Ovary (tissue), 9 donors: Measurements from ENCODE around the gene DNAH8. TPM values are rescaled to one million over a fixed set of nuclear protein-coding genes. Genes with fewer than 3 reads are reported as not detected.

Experiments
- DNase-seq, 5 donors: peaks; one replicate each; pipeline ENCODE4 v3.0.0-alpha.2; 2019 to 2020
- H3K27ac ChIP-seq, 2 donors: fragments of 200-600 bp; one replicate each; pipeline versions ENCODE4 v1.5.1 to v1.8.0; 2019 to 2022
- H3K27me3 ChIP-seq: fragments of 200-600 bp; one replicate; pipeline ENCODE4 v1.8.0; 2022
- H3K36me3 ChIP-seq: fragments of 200-600 bp; sonication (generic); one replicate; pipeline ENCODE4 v1.5.1; 2019
- H3K4me1 ChIP-seq: one replicate; pipeline ENCODE4 v1.8.1; 2013; ENCODE audit warnings: mild to moderate bottlenecking, moderate library complexity; ENCODE audit not compliant: insufficient read depth
- H3K4me3 ChIP-seq: fragments of 200-600 bp; sonication (generic); one replicate; pipeline ENCODE4 v1.5.1; 2017
- H3K9me3 ChIP-seq, 2 donors: fragments of 200-600 bp in 1 of 2; sonication (generic) in 1 of 2; one replicate each; pipeline versions ENCODE4 v1.5.1 to v1.8.1; 2013 to 2019; ENCODE audit warnings: mild to moderate bottlenecking in 1 of 2, moderate library complexity in 1 of 2
- CTCF ChIP-seq, 3 donors: fragments of 450-650 bp in 2 of 3; fragments of 200-600 bp in 1 of 3; IDR thresholded peaks; one replicate each; pipeline versions ENCODE4 v1.5.1 to v1.8.0; 2016 to 2022; ENCODE audit warnings: antibody characterized with exemption in 3 of 3, mild to moderate bottlenecking in 1 of 3
- EP300 ChIP-seq: sonication (generic); formaldehyde crosslinking; IDR thresholded peaks from one replicate; pipeline ENCODE4 v1.6.1; 2017; ENCODE audit warnings: antibody characterized with exemption
- POLR2A ChIP-seq: fragments of 450-650 bp; IDR thresholded peaks from one replicate; pipeline ENCODE4 v1.6.1; 2017; ENCODE audit warnings: antibody characterized with exemption, mild to moderate bottlenecking, moderate library complexity
- WGBS, 3 donors: extraction: QIAGEN DNeasy Blood & Tissue Kit in 1 of 3; methylation state at CpG; one replicate each; pipeline versions ENCODE4 v1.1.5 to v1.1.7; 2013 to 2017; 5-methylcytosine and 5-hydroxymethylcytosine counted together
- intact Hi-C, 4 donors: fragments of 100-400 bp; cut with DNase I; formaldehyde crosslinking; loops; one replicate each; pipeline versions ENCODE4 v1.11.0 to v1.15.1; 2022 to 2023
- polyA plus RNA-seq, 2 donors: library from polyadenylated mRNA; stranded (reverse); fragments of 200-250 nt in 1 of 2; fragments of 350-450 nt in 1 of 2; fragmentation: Illumina TruSeq in 1 of 2; extraction: RNeasy Lipid Tissue Mini Kit (QIAGEN cat#74804) in 1 of 2; gene quantifications; one replicate each; pipeline ENCODE4 v1.2.3, GENCODE V29; 2013 to 2014
- total RNA-seq, 7 donors: library from RNA; depleted of rRNA in 2 of 7; stranded (reverse); fragments of >200 nt in 2 of 7; fragmentation: NEBNext Ultra II Directional in 3 of 7; extraction: Animal tissue kit (Norgen Biotek cat#: 25700) in 3 of 7; gene quantifications; one replicate each; pipeline versions ENCODE4 v1.1.0 to v1.2.4, GENCODE V29; 2016 to 2023
- donor health status: DM: no; HTN: no; CAD: no; lungs with moderate emphysema.
- donor health status: DM: no; HTN: no; CAD: no.
- donor health status: Bipolar disorder and iron deficiency.
- donor health status: DM: yes; HTN: yes; CAD: no.
- donor health status: DM: no; HTN: no; CAD: no.
- donor health status: DM: yes; HTN: yes; CAD: no.

Gene DNAH8
- total and polyA plus RNA-seq, 9 donors: under 0.01 to 0.08 (median 0.01) TPM; not detected in 4

GRCh38 chr6:38818691-38819090, 103.6 kb downstream of the DNAH8 start:
- H3K4me1 ChIP-seq: no peaks in the 10 kb centered on the region
- H3K27me3 ChIP-seq: no peaks in the 10 kb centered on the region
- no peaks in the 10 kb centered on the region for H3K36me3 ChIP-seq
- intact Hi-C loops: no loop called here
- no peaks in the 10 kb centered on the region for H3K9me3 ChIP-seq
- H3K4me3 ChIP-seq: no peak overlapping the region
- WGBS, 3 donors: 38 to 46% (median 40%) methylated on average over 3 of the region's 3 CpGs
- DNase-seq: no peak
- no peak overlapping the region for H3K27ac ChIP-seq
- TF ChIP-seq POLR2A (no peak), CTCF (IDR thresholded peaks at IDR 0.05) (no peak), EP300 (no peak)

- WGBS, 3 donors: 84 to 91% (median 89%) methylated on average over 6 of the region's 6 CpGs
- intact Hi-C loops: no loop called here
These were observed 107.9 kb downstream of the DNAH8 start for GRCh38 chr6:38822963-38823362.

GRCh38 chr6:38824243-38824894, 109.3 kb downstream of the DNAH8 start:
- TF ChIP-seq EP300 (no peak), POLR2A (no peak), CTCF (IDR thresholded peaks at IDR 0.05) (no peak)
- 93 to 94% (median 94%) methylated on average over 5 of the region's 5 CpGs for WGBS, 3 donors
- Histone ChIP-seq H3K27me3 (no peaks in the 10 kb centered on the region), H3K4me1 (no peaks in the 10 kb centered on the region), H3K27ac (no peak overlapping the region), H3K9me3 (no peaks in the 10 kb centered on the region), H3K36me3 (no peaks in the 10 kb centered on the region), H3K4me3 (no peak overlapping the region)
- DNase-seq: no peak
- intact Hi-C loops: no loop called here

More at GRCh38 chr6:38822963-38823362, 107.9 kb downstream of the DNAH8 start:
- Histone ChIP-seq H3K4me3 (no peak overlapping the region), H3K9me3 (no peaks in the 10 kb centered on the region), H3K27ac (no peak overlapping the region), H3K27me3 (no peaks in the 10 kb centered on the region), H3K36me3 (no peaks in the 10 kb centered on the region), H3K4me1 (no peaks in the 10 kb centered on the region)
- no peak for DNase-seq
- no peak for TF ChIP-seq POLR2A
- no peak for TF ChIP-seq CTCF (IDR thresholded peaks at IDR 0.05)
- TF ChIP-seq EP300: no peak

- TF ChIP-seq POLR2A (no peak), EP300 (no peak), CTCF (IDR thresholded peaks at IDR 0.05) (no peak)
- H3K27me3 ChIP-seq: no peaks in the 10 kb centered on the region
- no peak overlapping the region for H3K4me3 ChIP-seq
- DNase-seq: no peak
- H3K36me3 ChIP-seq: no peaks in the 10 kb centered on the region
- H3K4me1 ChIP-seq: no peaks in the 10 kb centered on the region
- H3K27ac ChIP-seq: no peak overlapping the region
- 41 to 82% (median 74%) methylated on average over 2 of the region's 2 CpGs for WGBS, 3 donors
- intact Hi-C loops: no loop called here
- H3K9me3 ChIP-seq: no peaks in the 10 kb centered on the region
These were observed 111.9 kb downstream of the DNAH8 start for GRCh38 chr6:38827024-38827423.
